Activated T-cell treated with anti-CD3 and anti-CD28 coated beads, Interleukin-2, amount 50 U/mL, for 48 hours (primary cell): Measurements from ENCODE around the gene TMEM80.
"Not testable (repeated sequence)": the region's sequence is repeated elsewhere in the genome, so short reads cannot be mapped to it uniquely, and the experiment has no call there.

Source experiments
- DNase-seq, 2 experiments: peaks; one replicate each; pipeline ENCODE4 v3.0.0-alpha.2; 2020

TMEM80 gene

GRCh38 chr11:680476-680875 lies 15.1 kb upstream of the TMEM80 start:
- DNase-seq = no peak

DNA sequence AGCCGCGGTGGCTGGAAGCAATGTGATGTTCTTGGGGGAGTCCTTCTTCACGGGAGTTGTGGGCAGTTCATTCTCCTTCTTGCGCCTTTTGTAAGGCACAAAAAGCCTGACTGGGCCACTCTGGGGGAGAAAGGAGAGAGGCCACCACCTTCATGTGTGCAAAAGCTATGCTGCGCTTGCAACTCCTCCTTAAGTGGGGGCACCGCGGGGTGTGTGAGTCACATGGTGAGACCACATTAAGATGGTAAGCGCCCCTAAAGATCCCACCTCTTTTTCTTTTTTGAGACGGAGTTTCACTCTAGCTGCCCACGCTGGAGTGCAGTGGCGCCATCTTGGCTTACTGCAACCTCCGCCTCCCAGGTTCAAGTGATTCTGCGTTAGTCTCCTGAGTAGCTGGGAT lies 14.6 kb upstream of the TMEM80 start:
- DNase-seq = peak; percentile 46 to 51

- DNase-seq = no peak
Observed at GRCh38 chr11:686451-687243, 9.0 kb upstream of the TMEM80 start.

GRCh38 chr11:687751-688150 lies 7.9 kb upstream of the TMEM80 start:
- DNase-seq = no peak

- no peak for DNase-seq
Observed at GRCh38 chr11:688681-689080, 6.9 kb upstream of the TMEM80 start.

DNA sequence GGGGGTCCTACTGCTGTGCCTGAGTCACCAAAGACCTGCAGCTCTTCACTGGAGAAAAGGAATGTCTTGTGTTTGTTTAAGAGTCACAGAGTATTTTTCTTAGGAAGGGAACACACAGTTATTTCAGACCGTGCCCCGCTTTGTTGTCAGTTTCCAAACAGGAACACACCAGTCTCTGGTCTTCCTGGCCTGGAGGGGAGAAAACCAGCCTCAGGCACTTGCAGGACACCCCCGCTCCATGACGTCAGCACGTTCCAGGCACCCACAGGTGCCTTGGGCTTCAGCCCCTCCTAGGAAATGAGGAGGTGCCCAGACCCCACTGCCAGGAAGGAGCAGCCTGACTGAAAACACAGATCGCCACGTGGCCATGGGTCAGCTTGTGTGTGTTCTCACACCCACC lies 6.0 kb upstream of the TMEM80 start:
- no peak for DNase-seq

DNA sequence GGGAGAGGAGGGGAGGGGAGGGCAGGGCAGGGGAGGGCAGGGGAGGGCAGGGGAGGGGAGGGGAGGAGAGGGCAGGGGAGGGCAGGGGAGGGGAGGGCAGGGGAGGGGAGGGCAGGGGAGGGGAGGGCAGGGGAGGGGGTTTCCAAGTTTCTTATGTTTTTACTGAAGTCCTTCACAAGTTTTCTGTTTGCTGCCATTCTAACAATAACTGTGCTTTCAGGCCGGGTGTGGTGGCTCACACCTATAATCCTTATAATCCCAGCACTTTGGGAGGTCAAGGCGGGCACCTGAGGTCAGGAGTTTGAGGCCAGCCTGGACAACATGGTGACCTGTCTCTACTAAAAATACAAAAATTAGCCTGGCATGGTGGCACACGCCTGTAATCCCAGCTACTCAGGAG lies 5.4 kb upstream of the TMEM80 start:
- DNase-seq = not testable (repeated sequence)

- no peak for DNase-seq
Observed at GRCh38 chr11:690738-691633, 4.6 kb upstream of the TMEM80 start.

- no peak for DNase-seq
Observed at GRCh38 chr11:691710-692590, 3.7 kb upstream of the TMEM80 start.

GRCh38 chr11:692824-693414 lies 2.7 kb upstream of the TMEM80 start:
- peak in 1 of 2 experiments; percentile 35 for DNase-seq

GRCh38 chr11:693415-693831 lies 2.2 kb upstream of the TMEM80 start:
- DNase-seq = peak in 1 of 2 experiments; percentile 40

DNA sequence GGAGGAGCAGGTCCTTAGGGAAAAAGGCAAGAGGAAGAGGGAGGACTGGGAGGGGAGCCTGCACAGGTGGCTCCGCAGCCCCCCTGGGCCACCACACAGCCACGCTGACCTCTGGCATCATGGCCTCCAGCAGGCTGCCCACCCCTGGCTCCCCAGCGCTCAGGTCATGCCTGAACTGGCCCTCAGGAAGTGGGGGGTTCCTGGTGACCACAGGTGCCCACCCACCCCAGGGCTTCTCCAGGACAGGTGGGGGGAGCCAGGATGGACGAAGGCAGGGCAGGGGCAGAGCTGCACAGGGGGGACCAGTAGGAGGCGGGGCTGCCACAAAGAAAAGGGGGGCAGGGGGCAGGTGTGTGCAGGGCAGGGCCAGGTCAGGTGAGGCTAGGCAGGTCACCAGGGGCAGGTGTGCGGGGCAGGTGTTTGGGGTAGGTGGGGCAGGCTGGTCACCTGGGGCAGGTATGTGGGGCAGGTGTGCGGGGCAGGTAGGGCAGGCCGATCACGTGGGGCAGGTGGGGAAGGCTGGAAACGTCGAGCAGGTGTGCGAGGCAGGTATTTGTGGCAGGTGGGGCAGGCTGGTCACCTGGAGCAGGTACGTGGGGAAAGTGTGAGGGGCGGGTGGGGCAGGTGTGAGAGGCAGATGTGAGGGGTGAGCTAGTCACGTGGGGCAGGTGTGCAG lies 1.6 kb upstream of the TMEM80 start:
- no peak for DNase-seq

GRCh38 chr11:694563-695287 lies 891 bp upstream of the TMEM80 start, which contains the start of gene DEAF1:
DEAF1 (minus strand) TSS chr11:695222; CDS start chr11:695047, 175 bp downstream.
- DNase-seq = peak; percentile 99 to 100

GRCh38 chr11:695288-695537 lies 403 bp upstream of the TMEM80 start:
- DNase-seq = no peak

DNA sequence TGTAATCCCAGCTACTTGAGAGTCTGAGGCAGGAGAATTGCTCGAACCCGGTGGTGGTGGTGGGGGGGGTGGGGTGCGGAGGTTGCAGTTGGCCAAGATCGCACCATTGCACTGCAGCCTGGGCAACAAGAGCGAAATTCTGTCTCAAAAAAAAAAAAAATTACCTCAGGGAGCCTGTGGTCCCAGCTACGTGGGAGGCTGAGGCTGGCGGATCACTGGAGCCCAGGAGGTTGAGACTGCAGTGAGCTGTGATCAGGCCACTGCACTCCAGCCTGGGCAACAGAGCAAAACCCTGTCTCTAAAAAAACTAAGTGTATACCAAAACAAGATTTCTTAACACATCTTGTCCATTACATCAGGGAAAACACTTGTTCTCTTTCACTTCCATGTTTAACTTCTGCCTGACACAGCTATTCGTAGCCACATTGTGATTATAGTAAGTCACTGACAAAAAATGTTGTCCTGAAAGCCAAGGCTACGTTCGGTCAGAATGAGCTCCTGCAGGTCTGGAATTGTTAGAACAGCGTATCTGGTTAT lies 1.4 kb downstream of the TMEM80 start:
- DNase-seq = no peak

DNA sequence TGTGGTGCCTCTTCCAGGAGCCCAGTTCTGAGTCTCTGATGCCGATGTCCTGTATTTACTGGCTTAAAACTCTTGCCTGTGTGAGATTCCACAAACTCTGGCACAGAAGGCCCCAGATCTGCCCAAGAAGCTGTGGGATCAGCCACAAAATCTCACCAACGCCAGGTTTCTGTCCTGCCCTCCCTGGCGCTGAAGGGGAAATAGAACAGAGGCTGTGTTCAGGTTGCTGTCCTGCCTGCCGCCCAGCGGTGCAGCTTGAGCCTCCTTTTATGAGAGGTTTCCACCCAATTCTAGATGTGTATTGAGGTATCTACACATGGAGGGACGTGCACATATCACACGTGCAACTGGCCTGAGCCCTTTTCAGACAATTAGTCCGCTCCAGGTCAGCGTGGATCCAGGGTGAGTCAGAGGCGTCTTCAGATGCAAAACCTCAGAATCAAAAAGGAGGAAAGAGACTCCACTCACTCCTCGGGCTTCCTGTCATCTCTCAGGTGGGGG lies 2.2 kb downstream of the TMEM80 start:
- no peak for DNase-seq

DNA sequence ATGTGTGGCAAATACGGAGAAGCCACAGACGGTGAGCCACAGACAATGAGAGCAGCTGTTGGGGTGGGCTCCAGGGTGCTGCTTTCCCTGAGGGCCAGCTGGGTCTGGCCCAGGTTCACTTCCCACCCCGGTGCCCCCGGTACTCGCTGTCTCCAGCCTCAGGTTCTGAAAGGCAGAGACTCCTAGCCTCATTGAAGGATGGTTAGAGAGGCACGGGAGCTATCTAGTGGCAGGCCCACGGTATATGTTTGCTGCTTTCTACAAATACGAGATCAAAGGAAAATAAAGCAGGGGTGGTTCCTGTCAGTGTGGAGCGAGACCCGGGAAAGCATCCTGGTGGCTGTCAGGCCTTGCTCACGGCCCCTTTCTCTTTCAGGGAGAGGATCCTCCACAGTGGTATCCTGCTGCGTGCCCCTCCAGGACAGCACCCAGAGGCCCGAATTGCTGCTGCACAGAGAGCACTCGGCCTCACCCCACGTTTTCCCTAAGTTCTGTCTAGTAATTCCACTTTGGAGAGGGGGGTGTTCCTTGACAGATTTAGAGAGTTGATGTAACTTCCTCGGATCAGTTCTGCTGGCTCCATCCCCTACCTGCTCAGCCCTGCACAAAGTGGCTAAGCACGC lies 3.0 kb downstream of the TMEM80 start:
- no peak for DNase-seq

DNA sequence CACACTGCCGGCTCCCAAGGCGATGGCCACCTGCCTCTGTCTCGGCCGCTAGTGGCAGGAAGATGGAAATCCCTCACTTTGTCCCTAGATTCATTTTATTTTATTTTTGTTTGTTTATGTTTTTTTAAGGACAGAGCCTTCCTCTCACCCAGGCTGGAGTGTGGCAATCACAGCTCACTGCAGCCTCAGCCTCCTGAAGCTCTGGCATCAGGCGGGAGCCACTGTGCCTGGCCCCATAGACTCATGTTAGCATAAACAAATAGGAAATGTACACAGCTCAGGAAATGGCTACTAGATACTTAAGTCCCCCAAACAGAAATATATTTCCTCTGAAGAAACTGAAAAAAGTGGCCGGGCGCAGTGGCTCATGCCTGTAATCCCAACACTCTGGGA lies 3.5 kb downstream of the TMEM80 start:
- no peak for DNase-seq

DNA sequence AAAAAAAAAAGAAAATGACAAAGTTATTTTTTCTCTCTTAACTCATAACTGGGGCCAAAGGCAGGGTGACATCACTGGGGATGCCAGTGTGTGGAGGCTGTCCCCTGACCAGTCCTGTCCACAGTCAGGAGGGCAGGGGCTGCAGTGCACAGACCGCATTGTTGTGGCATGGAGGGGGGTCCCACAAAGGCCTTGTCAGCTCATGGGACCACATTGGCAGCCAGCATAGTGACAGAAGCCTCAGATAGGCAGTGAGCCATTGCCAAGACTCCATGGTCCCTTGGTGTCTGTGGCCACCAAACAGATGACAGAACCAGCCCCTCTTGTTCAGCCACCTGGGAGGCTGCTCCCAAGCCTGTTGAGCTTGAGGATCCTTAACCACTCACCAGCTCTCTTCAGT lies 4.1 kb downstream of the TMEM80 start:
- DNase-seq = no peak

DNA sequence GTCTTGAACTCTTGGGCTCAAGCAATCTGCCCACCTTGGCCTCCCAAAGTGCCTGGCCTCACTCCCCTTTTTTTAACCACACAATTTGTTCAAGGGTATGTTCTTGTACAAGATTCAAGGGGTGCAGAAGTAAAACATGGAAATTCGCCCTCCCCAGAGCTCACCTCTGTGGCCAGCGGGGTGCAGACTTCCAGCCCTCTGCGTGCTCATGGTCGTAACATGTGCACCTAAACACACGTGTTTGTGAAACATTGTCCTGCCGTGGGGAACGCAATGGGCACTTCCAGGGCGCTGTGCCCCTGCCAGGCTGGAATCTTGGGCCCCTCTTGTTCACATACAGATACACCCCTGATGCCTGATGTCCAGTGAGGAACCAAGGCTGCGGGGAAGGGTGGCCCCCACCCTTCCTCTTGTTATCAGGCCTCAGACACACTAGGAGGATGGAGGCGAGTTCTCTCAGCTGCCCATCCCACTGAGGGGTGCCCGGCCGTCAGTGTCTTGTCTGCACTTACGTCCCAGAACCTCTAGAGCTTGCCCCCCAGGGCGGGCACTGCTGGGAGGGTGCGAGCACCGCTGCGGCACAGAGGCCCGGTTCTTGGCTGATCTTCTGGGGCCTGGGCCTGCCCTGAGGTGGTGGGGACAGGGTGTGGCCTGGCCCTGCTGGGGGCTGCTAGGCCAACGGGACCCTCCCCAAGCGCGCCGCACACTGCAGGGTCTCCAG lies 6.3 kb downstream of the TMEM80 start:
- no peak for DNase-seq
